Liver (tissue), 3 donors: ENCODE measurements around the gene DIAPH3.

Source experiments
- ATF3 ChIP-seq: IDR thresholded peaks from 2 replicates; pipeline ENCODE4 v1.6.1; 2016; ENCODE audit warnings: antibody characterized with exemption
- CTCF ChIP-seq: fragments of 150-350 bp; IDR thresholded peaks from 2 replicates; pipeline ENCODE4 v1.5.1; 2017; ENCODE audit warnings: improper control_type of control experiment, low read depth, low read length; ENCODE audit not compliant: missing input control
- RAD21 ChIP-seq, 2 donors: IDR thresholded peaks; 2 replicates each; pipeline ENCODE4 v1.6.1; 2016; ENCODE audit warnings: antibody characterized with exemption in 2 of 2, mild to moderate bottlenecking in 2 of 2
- REST ChIP-seq: IDR thresholded peaks from 2 replicates; pipeline ENCODE4 v1.6.1; 2016; ENCODE audit warnings: antibody characterized with exemption, mild to moderate bottlenecking
- TAF1 ChIP-seq: conservative IDR thresholded peaks from 2 replicates; pipeline ENCODE4 v1.6.1; 2016; ENCODE audit warnings: antibody characterized with exemption, mild to moderate bottlenecking
- TF ChIP-seq, protein P1 (sequence below): IDR thresholded peaks from 2 replicates; pipeline ENCODE4 v1.6.1; 2016; ENCODE audit warnings: antibody characterized with exemption
- donor health status: healthy.
- donor health status: healthy.

DNA sequence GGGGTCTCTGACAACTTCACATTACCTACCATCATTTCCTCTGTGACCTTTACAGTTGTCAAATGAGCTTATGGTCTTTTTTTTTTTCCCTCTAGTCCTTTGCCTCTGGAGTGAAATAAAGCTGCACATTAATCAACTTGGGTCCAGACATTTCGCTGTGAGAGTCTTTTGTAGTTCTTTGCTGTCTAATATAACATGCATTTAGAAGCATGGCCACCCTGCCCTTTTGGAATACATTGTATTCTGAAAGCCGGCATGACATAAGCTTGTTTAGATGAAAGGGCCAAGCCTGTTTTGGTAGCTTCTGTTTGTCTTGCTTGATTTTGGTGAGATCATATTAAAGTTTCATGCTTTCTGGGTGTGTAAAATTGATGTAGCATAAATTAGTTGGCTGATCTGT lies 509.8 kb downstream of the DIAPH3 start:
- TF ChIP-seq ATF3 (no peak), CTCF (no peak), RAD21 (IDR thresholded peaks at IDR 0.05) (no peak), REST (no peak), TAF1 (no peak)
- TF ChIP-seq, protein P1, sequence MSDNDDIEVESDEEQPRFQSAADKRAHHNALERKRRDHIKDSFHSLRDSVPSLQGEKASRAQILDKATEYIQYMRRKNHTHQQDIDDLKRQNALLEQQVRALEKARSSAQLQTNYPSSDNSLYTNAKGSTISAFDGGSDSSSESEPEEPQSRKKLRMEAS: no peak
